Measurements from ENCODE around the gene ZNF772. TPM values are rescaled to one million over a fixed set of nuclear protein-coding genes. Genes with fewer than 3 reads are reported as not detected.
"Not testable (repeated sequence)": the region's sequence is repeated elsewhere in the genome, so short reads cannot be mapped to it uniquely, and the experiment has no call there.

The ZNF772 gene
- 10 to 100 TPM in 1 of 4 donors, 1 to 10 TPM in 2, under 1 TPM in 1; 0.75 to 25.9 (median 6.0) TPM for total RNA-seq

DNA sequence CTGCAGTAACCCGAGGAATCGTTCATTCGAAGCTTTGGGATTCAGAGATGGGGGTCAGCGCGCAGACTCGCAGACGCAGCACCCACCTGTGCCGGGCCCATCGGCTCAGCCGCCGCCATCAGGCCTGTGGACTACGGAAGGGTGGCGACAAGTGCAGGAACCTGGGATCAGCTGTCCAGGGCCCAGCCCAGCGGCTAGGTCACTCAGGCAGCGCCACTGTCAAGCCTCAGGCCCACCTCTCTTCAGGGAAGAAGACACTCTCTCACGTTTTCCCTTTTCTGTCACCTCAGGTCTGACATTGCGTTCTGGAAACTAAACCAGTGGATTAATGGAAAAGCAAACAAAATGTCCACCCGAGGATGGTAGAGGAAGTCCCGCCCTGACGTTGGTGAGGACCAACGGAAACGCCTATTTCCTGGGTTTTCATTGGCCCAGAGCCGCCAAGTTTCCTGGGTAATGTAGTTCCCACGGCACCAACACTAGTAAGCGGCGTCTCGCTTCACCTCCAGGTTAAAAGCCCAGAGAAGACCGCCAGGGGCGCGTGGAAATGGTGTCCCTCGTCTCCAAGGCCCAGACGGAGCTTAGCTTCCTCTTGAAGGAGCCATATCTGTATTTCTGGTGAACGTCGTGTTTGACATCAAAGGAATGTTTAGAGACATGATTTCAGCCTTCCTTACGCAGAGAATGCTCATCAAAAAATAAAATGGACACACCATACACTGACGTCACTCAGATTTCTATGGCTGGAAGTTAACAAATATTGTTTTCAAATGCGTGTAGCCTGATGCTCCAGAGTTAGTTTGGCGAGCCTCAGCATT is at the start of gene ZNF772:
TSS of gene ZNF772 (minus strand) at position 376 of the 818 bp plus-strand sequence. CDS start at position 119, 257 bp downstream.
- no peaks in the 10 kb centered on the region for H3K27me3 ChIP-seq
- peak within 1 kb of the TSS; percentile 69 to 76 (median 73) for H3K27ac ChIP-seq
- in situ Hi-C loops (cut with MboI; ENCODE audit: low pct_ligation_motif_present in 1 of 4, low pct_unique_long_range_greater_than_20kb in 1 of 4, low sequenced_read_pairs in 3 of 4) (no loop called here), intact Hi-C loops (cut with DNase I; ENCODE audit: low total_unique reads) (no loop called here)
- peaks cover 0 to 11% (median 4%) of the 10 kb centered on the region in 4 donors for H3K4me1 ChIP-seq
- H3K36me3 ChIP-seq = peaks cover 0 to 31% (median 15%) of the 10 kb centered on the region in 4 donors
- TF ChIP-seq POLR2AphosphoS5 (IDR thresholded peaks at IDR 0.05) = no peak
- no peak for TF ChIP-seq POLR2A (IDR thresholded peaks at IDR 0.05)
- TF ChIP-seq, protein P1, sequence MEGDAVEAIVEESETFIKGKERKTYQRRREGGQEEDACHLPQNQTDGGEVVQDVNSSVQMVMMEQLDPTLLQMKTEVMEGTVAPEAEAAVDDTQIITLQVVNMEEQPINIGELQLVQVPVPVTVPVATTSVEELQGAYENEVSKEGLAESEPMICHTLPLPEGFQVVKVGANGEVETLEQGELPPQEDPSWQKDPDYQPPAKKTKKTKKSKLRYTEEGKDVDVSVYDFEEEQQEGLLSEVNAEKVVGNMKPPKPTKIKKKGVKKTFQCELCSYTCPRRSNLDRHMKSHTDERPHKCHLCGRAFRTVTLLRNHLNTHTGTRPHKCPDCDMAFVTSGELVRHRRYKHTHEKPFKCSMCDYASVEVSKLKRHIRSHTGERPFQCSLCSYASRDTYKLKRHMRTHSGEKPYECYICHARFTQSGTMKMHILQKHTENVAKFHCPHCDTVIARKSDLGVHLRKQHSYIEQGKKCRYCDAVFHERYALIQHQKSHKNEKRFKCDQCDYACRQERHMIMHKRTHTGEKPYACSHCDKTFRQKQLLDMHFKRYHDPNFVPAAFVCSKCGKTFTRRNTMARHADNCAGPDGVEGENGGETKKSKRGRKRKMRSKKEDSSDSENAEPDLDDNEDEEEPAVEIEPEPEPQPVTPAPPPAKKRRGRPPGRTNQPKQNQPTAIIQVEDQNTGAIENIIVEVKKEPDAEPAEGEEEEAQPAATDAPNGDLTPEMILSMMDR (IDR thresholded peaks at IDR 0.05) = peak; percentile 16 to 77 (median 50)
- no peak for TF ChIP-seq EP300 (IDR thresholded peaks at IDR 0.05; ENCODE audit: low read depth)
- WGBS, 2 donors (ENCODE audit: low coverage in 1 of 2) = 10 to 18% methylated on average over 4 to 30 of the region's 38 CpGs
- peak; percentile 86 for DNase-seq
- H3K4me3 ChIP-seq = peak within 1 kb of the TSS; percentile 44 to 66 (median 52)
- H3K9me3 ChIP-seq = peaks cover 45 to 47% of the 10 kb centered on the region in 2 donors

DNA sequence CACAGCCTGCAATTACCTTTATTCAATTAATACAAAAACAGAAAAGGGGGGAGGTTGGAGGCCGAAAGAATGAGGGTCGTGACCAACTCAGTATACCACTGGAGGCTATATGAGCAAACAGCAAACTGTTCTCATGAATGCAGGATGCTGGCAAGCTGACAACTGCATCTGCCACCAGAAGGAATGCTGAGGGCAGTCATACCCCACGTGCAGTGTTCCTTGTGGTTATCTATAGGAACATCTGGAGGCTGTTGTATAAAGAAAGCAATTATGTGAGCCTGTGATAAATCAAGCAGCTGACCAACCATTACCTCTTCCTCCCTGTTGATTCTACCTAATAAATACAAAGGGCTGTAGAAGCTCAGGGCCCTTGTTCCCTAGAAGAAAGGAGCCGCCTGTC is 40.7 kb upstream of the ZNF772 start:
- in situ Hi-C loops (cut with MboI; ENCODE audit: low pct_ligation_motif_present in 1 of 4, low pct_unique_long_range_greater_than_20kb in 1 of 4, low sequenced_read_pairs in 3 of 4); H3K27me3 ChIP-seq; H3K4me3 ChIP-seq; H3K27ac ChIP-seq; DNase-seq; H3K4me1 ChIP-seq; intact Hi-C loops (cut with DNase I; ENCODE audit: low total_unique reads): not testable (repeated sequence)
- Histone ChIP-seq H3K9me3 (peaks cover 16% of the 10 kb centered on the region in 2 donors), H3K36me3 (peaks cover 0 to 17% (median 4%) of the 10 kb centered on the region in 4 donors)
- 83% methylated on average over 4 of the region's 4 CpGs; no CpG with 5 or more reads in 1 of the 2 donors for WGBS, 2 donors (ENCODE audit: low coverage in 1 of 2)

DNA sequence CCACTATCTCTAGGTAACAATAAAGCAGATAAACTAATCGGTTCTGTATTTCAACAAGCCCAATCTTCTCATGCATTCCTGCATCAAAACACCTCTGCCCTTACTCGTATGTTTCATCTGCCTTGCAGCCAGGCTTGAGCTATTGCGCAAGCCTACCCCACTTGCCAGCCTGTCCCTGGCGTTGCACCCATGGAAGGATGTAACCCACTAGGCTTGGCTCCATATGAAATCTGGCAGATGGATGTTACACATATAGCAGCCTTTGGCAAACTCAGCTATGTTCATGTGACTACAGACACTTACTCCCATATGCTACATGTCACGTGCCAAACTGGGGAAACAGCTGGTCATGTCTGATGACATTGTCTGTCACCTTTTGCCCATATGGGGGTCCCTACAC is 37.9 kb upstream of the ZNF772 start:
- H3K4me1 ChIP-seq = no peaks in the 10 kb centered on the region
- no peak for DNase-seq
- peaks cover 38 to 44% of the 10 kb centered on the region in 2 donors for H3K9me3 ChIP-seq
- 86 to 94% methylated on average over 2 to 5 of the region's 5 CpGs for WGBS, 2 donors (ENCODE audit: low coverage in 1 of 2)
- TF ChIP-seq POLR2AphosphoS5 (IDR thresholded peaks at IDR 0.05) (no peak), EP300 (IDR thresholded peaks at IDR 0.05; ENCODE audit: low read depth) (no peak), POLR2A (IDR thresholded peaks at IDR 0.05) (no peak)
- TF ChIP-seq, protein P1 (IDR thresholded peaks at IDR 0.05) = no peak
- H3K36me3 ChIP-seq = peaks cover 0 to 21% (median 4%) of the 10 kb centered on the region in 4 donors
- in situ Hi-C loops (cut with MboI; ENCODE audit: low pct_ligation_motif_present in 1 of 4, low pct_unique_long_range_greater_than_20kb in 1 of 4, low sequenced_read_pairs in 3 of 4) (no loop called here), intact Hi-C loops (cut with DNase I; ENCODE audit: low total_unique reads) (no loop called here)
- no peak overlapping the region for H3K27ac ChIP-seq
- no peaks in the 10 kb centered on the region for H3K27me3 ChIP-seq
- no peak overlapping the region for H3K4me3 ChIP-seq

DNA sequence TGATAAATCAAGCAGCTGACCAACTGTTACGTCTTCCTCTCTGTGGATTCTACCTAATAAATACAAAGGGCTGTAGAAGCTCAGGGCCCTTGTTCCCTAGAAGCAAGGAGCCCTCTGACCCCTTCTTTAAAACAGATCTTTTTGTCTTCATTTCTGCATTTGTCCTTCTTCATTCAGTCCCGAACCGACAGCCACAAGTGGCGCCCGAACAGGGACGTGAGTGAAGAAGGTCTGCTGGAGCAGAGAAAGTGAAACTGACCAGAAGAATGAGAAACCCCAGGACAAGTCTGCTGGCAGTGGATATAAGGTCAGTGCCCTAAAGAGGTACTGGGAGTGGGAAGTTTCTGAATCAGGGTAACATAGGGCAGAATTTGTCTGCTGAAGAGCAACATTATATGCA is 35.5 kb upstream of the ZNF772 start:
- H3K27me3 ChIP-seq = no peaks in the 10 kb centered on the region
- H3K36me3 ChIP-seq = peaks cover 0 to 31% (median 4%) of the 10 kb centered on the region in 4 donors
- DNase-seq = no peak
- peaks cover 54 to 56% of the 10 kb centered on the region in 2 donors for H3K9me3 ChIP-seq
- H3K4me1 ChIP-seq = no peaks in the 10 kb centered on the region
- H3K27ac ChIP-seq = no peak overlapping the region
- intact Hi-C loops (cut with DNase I; ENCODE audit: low total_unique reads) = no loop called here
- in situ Hi-C loops (cut with MboI; ENCODE audit: low pct_ligation_motif_present in 1 of 4, low pct_unique_long_range_greater_than_20kb in 1 of 4, low sequenced_read_pairs in 3 of 4) = no loop called here
- 91 to 100% methylated on average over 2 to 6 of the region's 6 CpGs for WGBS, 2 donors (ENCODE audit: low coverage in 1 of 2)
- TF ChIP-seq EP300 (IDR thresholded peaks at IDR 0.05; ENCODE audit: low read depth) (no peak), POLR2A (IDR thresholded peaks at IDR 0.05) (no peak), POLR2AphosphoS5 (IDR thresholded peaks at IDR 0.05) (no peak)
- TF ChIP-seq, protein P1 (IDR thresholded peaks at IDR 0.05) = no peak
- H3K4me3 ChIP-seq = no peak overlapping the region

Data from transverse colon (tissue), 4 donors.